Measurements from ENCODE around the gene CXCR4. TPM values are rescaled to one million over a fixed set of nuclear protein-coding genes. Genes with fewer than 3 reads are reported as not detected.
"Not testable (repeated sequence)": the region's sequence is repeated elsewhere in the genome, so short reads cannot be mapped to it uniquely, and the experiment has no call there.

CXCR4 gene
- total RNA-seq, 1 experiment from 2014 or later = 164 TPM

DNA sequence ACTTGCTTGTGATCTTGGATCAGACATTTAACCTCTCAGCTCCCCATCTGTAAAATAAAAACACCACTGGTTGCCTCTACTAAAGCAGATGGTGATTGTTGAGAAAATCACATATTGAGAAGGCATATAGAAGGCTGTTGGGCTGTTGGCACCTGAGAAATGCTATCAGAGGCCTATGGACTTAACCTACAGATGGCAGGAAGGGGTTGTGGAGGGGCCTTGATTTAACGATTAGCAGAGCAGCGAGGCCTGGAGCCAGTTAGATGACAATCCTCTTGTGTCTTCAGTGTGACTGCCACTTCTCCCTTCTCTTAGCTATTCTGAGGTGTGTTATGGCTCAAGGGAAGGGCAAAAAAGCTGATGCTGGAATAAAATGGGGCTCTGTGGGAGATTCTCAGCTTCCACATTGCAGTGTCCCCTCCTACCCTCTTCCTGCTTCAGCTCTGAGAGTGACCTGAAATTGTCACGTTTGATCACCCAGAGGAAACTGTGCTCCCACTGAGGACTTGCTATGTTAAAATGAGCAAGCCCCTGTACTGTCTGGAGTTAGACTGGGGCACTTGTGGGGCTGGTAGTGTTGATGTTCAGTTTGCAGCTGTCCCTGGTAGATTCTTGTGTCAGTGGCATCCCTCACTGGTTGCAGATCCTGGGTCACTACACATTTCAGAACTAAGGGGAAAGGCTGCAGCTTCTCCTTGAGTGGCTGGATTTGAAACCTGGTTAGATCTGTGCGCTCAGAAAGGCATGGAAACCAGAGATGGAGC lies 31.5 kb downstream of the CXCR4 start:
- Histone ChIP-seq H3K27ac (no peak overlapping the region), H3K27me3 (no peaks in the 10 kb centered on the region), H3K4me3 (no peak overlapping the region), H3K9me3 (replicated peaks) (no peaks in the 10 kb centered on the region), H3K36me3 (no peaks in the 10 kb centered on the region), H3K4me1 (peaks cover 9% of the 10 kb centered on the region; the same call in 1 of the 2 replicates)
- DNase-seq = peak; percentile 29 to 58

DNA sequence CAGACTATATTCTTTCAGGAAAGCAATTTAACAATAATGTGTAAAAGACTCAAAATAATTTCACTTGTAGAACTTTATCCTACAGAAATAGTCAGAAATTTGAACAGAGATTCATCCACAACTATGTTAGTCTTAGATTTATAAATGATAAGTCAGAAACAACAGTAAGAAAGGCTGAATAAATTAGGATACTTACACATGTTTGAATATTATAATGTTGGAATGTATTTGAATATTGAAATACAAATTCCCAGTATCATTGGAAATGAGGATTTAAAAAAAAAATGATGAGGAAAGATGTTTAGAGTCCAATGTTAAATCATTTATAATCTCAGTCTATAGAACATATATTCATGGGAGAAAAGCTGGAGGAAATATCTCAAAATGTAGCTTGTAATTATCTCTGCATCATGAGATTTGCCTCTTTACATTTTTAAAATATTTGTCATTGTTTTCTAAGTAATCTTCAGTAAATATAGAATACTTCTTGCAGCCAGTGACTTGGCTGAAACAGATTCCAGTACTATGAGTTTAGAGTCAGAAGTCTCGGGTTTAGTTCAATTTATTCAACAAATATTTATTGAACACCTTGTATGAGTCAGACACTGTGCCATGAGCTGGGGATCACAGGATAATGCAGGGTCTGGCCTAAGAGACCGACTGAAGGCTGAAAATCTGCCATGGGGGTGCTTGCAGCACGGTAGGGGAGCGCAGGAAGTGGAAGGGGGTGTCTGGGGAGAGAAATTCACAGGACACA lies 32.3 kb downstream of the CXCR4 start:
- H3K4me3 ChIP-seq = no peak overlapping the region
- DNase-seq = no peak
- H3K36me3 ChIP-seq = no peaks in the 10 kb centered on the region
- H3K4me1 ChIP-seq = peaks cover 9% of the 10 kb centered on the region; the same call in 1 of the 2 replicates
- no peak overlapping the region for H3K27ac ChIP-seq
- H3K27me3 ChIP-seq = no peaks in the 10 kb centered on the region
- no peaks in the 10 kb centered on the region for H3K9me3 ChIP-seq (replicated peaks)

DNA sequence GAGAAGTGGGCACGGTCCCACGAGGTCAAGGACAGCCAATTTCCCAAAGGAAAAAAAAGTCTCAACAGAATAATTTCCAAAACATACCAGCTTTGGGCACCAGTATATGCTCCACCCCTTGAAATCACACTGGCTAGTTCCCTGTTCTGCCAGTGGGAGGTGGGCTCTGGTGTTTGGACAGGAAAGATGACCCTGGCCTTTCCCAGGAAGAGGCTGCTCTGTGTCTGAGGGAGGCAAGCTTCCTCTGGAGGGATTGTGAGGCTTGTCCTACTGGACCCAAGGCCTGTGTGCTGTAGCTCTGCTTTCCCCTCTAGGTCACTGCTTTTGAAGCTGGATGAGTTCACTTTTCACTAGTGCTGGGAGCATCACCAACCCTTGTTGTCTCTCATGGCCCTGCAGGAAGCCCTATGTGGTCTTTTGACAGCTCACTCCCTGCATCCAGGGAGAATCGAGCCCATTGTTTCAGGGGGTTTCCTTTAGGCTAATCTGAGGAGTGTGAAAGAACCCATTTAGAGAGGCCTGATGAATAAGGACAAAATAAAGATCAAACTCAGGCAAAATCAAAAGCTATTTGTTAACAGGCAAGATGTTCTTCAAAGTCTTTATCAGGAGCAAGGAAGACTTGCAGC lies 36.3 kb downstream of the CXCR4 start:
- Histone ChIP-seq H3K27me3 (no peaks in the 10 kb centered on the region), H3K9me3 (replicated peaks) (no peaks in the 10 kb centered on the region; the same call in 1 of the 2 replicates)
- DNase-seq = no peak

DNA sequence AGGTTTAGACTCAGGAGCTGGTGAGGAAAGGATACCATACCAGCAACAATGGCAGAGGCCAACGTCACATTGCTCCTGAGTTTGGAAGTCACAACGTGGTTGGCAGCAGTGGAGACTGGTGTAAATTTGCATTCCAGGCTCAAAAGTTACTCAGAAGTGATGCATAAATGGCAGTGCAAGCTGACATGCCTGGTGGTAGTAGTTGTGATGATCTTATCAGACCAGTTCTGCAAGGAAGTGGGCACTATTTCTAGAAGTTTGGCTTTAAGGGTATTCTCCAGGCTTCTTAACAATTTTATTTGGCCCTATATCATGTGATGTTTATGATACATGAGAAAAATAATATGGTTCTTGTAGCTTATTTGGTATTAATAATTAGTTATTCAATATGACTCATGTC lies 37.8 kb downstream of the CXCR4 start:
- Histone ChIP-seq H3K4me1 (peaks cover 2% of the 10 kb centered on the region), H3K27me3 (no peaks in the 10 kb centered on the region), H3K36me3 (no peaks in the 10 kb centered on the region), H3K27ac (no peak overlapping the region), H3K9me3 (replicated peaks) (no peaks in the 10 kb centered on the region; the same call in 1 of the 2 replicates), H3K4me3 (no peak overlapping the region)
- no peak for DNase-seq

More for the DNA sequence above, 36.3 kb downstream of the CXCR4 start:
- Histone ChIP-seq H3K36me3 (no peaks in the 10 kb centered on the region), H3K27ac (no peak overlapping the region), H3K4me1 (peaks cover 9% of the 10 kb centered on the region; the same call in 1 of the 2 replicates), H3K4me3 (no peak overlapping the region)

DNA sequence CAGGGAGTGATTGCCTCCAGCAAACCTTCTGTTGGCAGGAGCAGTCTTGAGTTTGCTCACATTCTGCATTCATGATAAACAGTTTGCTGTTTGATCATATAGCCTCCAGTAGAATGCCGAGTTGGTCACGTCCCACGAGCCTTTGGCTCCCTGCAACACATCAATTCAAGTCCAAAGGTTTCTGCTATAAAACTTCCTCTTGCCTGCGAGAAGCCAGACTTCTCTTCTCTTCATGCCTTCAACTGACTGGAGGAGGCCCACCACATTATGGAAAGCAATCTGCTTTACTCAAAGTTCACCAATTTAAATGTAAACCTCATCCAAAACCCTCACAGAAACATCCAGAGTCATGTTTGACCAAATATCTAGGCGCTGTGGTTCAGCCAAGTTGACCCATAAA lies 40.8 kb downstream of the CXCR4 start:
- Histone ChIP-seq H3K4me3 (no peak overlapping the region), H3K27ac (no peak overlapping the region), H3K9me3 (replicated peaks) (peaks cover 12% of the 10 kb centered on the region), H3K36me3 (no peaks in the 10 kb centered on the region), H3K27me3 (no peaks in the 10 kb centered on the region), H3K4me1 (peaks cover 10% of the 10 kb centered on the region)
- no peak for DNase-seq

DNA sequence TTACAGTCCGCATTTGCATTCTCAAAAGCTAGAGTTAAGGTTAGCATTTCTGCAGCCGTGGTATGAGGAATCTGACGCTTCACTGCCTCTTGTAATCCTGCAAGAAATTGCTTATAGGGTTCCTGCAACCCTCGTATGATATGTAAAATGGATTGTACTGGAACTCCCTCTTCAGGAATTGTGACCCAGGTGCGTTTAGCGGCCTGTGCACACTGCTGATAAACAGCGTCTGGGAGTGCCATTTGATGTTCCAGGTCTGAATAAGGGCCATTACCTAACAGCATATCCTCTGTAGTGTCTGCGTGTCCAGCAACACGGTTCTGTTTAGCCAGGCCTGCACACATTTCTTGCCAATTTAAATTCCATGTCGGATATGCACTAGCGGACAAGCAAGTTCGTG lies 42.5 kb downstream of the CXCR4 start:
- peak overlapping the region; percentile 65; the same call in 1 of the 2 replicates for H3K27ac ChIP-seq
- H3K9me3 ChIP-seq (replicated peaks) = peaks cover 21% of the 10 kb centered on the region
- no peak overlapping the region; the same call in 1 of the 2 replicates for H3K4me3 ChIP-seq
- H3K4me1 ChIP-seq = peaks cover 10% of the 10 kb centered on the region
- DNase-seq = peak; percentile 34 to 64
- H3K27me3 ChIP-seq = no peaks in the 10 kb centered on the region
- H3K36me3 ChIP-seq = no peaks in the 10 kb centered on the region

DNA sequence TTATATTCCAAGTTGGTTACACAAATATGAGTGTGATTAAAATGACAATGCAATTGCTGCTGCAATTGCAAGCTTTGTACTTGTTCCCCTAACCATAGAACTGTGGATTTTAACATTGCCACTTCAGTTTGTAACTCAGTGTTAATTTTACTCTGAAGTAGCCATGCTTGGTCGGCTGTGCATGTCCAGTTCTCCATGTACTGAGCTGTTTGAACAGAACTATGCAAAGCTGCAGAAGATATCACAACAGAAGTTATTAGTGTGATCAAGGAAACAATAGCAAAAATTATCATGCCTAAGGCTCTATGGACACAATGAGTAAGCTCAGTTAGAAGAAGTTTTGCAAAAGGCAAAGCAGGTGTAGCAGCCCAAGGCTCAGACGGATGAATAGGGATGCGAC lies 45.3 kb downstream of the CXCR4 start:
- Histone ChIP-seq H3K9me3 (replicated peaks) (peaks cover 21% of the 10 kb centered on the region), H3K4me1 (peaks cover 10% of the 10 kb centered on the region), H3K27ac (no peak overlapping the region), H3K36me3 (no peaks in the 10 kb centered on the region), H3K4me3 (no peak overlapping the region), H3K27me3 (no peaks in the 10 kb centered on the region)
- DNase-seq = no peak

DNA sequence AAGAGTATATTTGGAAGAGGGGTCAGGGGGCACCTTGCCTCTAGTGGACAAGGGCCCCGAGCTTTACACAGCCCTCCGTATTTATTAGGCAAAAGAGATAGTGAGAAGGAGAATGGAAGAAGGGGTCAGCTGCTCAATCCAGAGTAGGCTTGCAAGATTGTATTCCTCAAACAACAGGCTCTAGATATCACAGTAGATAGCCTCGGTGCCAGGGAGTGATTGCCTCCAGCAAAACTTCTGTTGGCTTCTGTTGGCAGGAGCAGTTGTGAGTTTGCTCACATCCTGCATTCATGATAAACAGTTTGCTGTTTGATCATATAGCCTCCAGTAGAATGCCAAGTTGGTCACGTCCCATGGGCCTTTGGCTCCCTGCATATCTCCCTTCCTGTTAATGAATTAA lies 46.1 kb downstream of the CXCR4 start:
- not testable (repeated sequence) for H3K27me3 ChIP-seq, H3K27ac ChIP-seq, H3K36me3 ChIP-seq, DNase-seq, H3K4me3 ChIP-seq
- Histone ChIP-seq H3K9me3 (replicated peaks) (peaks cover 21% of the 10 kb centered on the region), H3K4me1 (peaks cover 10% of the 10 kb centered on the region)

DNA sequence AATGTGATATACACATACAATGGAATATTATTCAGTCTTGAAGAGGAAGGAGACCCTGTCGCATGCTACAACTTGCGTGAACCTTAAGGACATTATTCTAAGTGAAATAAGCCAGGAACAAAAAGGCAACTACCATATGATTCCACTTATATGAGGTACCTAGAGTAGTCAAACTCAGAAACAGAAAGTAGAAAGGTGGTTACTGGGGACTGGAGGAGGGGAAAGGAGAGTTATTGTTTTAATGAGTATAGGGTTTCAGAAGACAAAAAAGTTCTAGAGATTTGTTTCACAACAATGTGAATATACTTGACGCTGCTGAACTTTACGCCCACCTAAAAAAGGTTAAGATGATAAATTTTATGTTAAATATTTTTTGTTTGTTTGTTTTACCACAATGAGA lies 47.0 kb downstream of the CXCR4 start:
- no peaks in the 10 kb centered on the region for H3K27me3 ChIP-seq
- no peaks in the 10 kb centered on the region for H3K36me3 ChIP-seq
- H3K27ac ChIP-seq = no peak overlapping the region
- peaks cover 21% of the 10 kb centered on the region for H3K9me3 ChIP-seq (replicated peaks)
- DNase-seq = no peak
- H3K4me3 ChIP-seq = no peak overlapping the region
- H3K4me1 ChIP-seq = peaks cover 11% of the 10 kb centered on the region

DNA sequence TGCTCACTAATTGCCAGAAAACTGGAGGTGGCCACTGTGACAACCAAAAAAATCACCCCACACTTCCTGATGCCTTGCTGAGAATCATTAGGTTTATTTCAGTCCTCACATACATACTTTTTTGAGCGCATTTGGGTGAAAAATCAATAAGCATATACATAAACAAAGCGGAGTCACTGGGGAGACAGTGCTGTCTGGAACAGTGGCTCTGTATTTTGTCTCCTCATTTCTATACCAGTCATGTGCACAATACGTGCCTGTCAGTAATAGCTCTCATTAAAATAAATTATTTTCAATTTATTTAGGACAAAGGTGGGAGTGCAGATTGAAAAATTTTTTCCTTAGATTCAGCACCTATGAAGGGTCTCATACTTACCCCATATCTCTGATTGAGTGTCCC lies 48.2 kb downstream of the CXCR4 start:
- H3K36me3 ChIP-seq = no peaks in the 10 kb centered on the region
- peaks cover 17% of the 10 kb centered on the region for H3K4me1 ChIP-seq
- peaks cover 21% of the 10 kb centered on the region for H3K9me3 ChIP-seq (replicated peaks)
- H3K27me3 ChIP-seq = no peaks in the 10 kb centered on the region
- H3K27ac ChIP-seq = no peak overlapping the region
- no peak for DNase-seq
- H3K4me3 ChIP-seq = no peak overlapping the region

DNA sequence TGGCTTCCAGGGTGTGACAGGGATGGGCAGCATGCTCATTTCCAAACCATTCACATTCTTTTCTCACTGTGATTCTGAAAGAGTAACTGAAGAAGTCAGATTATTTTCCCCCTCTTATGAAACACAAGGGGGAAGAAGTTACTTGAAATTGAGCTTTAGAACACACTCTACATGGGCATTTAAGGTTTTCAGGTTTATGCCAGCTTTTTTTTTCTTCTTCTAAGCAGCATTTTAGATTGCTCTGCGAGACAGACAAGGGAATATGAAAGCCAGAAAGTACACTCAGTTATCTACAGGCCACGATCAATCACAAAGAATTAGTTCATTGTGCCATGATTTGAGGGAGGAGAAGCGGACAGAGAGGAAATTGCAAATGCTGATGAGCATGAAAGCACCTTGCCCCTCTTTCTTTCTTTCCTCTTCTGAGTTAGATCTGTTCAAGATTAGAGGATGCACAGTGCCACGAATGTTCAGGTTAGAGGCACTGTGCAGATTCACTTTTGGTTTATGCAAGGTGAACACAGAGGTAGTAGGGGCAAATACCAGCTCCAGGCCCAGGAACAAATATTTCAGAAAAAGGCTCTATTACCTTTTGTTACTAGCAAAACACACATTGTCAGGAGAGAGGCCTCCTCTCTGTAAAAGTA lies 49.2 kb downstream of the CXCR4 start:
- Histone ChIP-seq H3K27ac (no peak overlapping the region), H3K36me3 (no peaks in the 10 kb centered on the region), H3K4me1 (peaks cover 12% of the 10 kb centered on the region), H3K27me3 (no peaks in the 10 kb centered on the region), H3K4me3 (no peak overlapping the region), H3K9me3 (replicated peaks) (peaks cover 18% of the 10 kb centered on the region)
- DNase-seq = no peak

DNA sequence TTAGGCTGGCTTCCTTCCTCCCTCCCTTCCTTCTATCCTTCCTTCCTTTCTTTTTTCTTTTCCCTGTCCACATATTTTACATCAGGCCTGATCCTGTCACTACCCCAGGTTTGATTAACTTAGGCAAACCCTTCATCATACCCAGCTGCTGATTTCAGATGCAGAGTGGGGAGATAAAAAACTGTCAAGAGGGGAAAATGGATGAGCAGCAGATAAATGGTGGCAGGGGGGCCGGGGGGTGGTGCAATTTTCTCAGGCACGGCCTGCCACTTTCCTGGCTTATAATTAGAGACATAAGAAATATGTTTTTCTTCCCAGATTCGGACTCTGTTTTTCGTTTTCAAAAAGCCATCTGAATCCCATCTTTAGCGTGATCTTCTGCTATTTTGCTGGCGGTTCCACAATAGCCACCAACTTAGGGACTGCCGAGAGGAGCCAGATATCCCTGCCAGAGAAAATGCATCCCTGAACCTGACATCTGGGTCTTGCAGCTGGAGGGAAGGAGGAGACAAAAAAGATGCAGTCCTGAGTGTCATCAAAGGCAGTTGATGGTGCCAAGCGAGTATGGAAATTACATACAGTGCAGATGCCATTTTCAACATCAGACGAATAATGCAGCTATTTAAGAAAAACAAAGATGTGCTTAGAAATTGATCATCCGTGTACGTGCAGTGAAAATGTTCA lies 49.9 kb downstream of the CXCR4 start:
- H3K9me3 ChIP-seq (replicated peaks) = peaks cover 17% of the 10 kb centered on the region
- peaks cover 12% of the 10 kb centered on the region for H3K4me1 ChIP-seq
- H3K27ac ChIP-seq = no peak overlapping the region

DNA sequence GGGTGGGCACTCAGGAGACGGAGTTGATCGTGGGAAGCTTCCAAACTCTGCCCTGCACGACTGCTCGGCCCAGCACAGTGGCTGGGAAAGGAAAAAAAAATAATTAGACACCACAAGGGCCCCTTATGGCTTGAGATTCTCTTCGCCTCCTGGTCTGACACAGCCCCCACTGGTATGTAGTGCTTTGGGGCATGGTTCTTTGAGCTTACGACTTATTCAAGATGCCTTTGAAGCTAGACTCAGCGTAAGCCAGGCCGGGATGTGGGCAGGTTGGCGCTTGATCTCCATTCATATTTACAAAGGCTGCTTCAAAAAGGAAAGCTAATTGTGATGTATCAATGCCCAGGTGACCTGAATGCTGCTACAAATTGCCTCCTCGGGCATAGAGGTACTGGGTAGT lies 50.5 kb downstream of the CXCR4 start:
- Histone ChIP-seq H3K4me3 (no peak overlapping the region), H3K27ac (no peak overlapping the region), H3K27me3 (no peaks in the 10 kb centered on the region), H3K9me3 (replicated peaks) (peaks cover 12% of the 10 kb centered on the region), H3K4me1 (peaks cover 12% of the 10 kb centered on the region), H3K36me3 (no peaks in the 10 kb centered on the region)
- DNase-seq = no peak

More for the DNA sequence above, 49.9 kb downstream of the CXCR4 start:
- Histone ChIP-seq H3K36me3 (no peaks in the 10 kb centered on the region), H3K27me3 (no peaks in the 10 kb centered on the region), H3K4me3 (no peak overlapping the region)
- no peak for DNase-seq

DNA sequence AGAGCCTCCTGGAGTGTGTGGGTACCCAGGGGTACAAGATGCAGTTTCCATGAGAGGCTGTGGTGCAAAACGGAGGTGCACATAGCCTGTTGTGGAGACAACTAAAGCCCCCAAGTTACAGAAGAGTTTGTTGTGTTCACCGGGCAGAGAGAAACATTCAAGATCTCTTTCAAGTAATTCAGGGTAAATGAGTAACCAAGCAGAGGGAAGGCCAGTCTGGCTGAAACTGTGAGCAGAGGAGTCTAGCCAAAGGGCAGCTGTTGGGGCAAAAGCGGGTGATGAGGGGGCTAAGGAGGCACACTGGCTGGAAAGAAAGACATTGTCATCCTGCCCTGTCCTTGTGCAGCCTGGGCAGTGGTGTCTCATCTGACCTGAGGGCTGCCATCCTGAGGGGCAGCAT lies 52.0 kb downstream of the CXCR4 start:
- Histone ChIP-seq H3K27me3 (no peaks in the 10 kb centered on the region), H3K4me1 (peaks cover 19% of the 10 kb centered on the region), H3K9me3 (replicated peaks) (peaks cover 4% of the 10 kb centered on the region), H3K27ac (no peak overlapping the region), H3K36me3 (no peaks in the 10 kb centered on the region), H3K4me3 (no peak overlapping the region)
- DNase-seq = no peak

Measured in SJCRH30 (cell line).